GM18508 (cell line): ENCODE results near the gene GDF2.

ENCODE experiments used
- ATAC-seq: cut with Tn5 transposase; IDR thresholded peaks from one replicate; pipeline ENCODE4 v1.9.1; 2021; ENCODE audit warnings: moderate number of reproducible peaks; ENCODE audit not compliant: insufficient read depth, unreplicated experiment

The GDF2 gene

GRCh38 chr10:47290338-47290737, 31.9 kb upstream of the GDF2 start:
- no peak for ATAC-seq

- ATAC-seq = no peak
Observed at GRCh38 chr10:47291682-47292081, 30.6 kb upstream of the GDF2 start.

- ATAC-seq = no peak
Observed at GRCh38 chr10:47294057-47294456, 28.2 kb upstream of the GDF2 start.

GRCh38 chr10:47294501-47294900, 27.8 kb upstream of the GDF2 start:
- no peak for ATAC-seq

GRCh38 chr10:47295411-47295810, 26.8 kb upstream of the GDF2 start:
- no peak for ATAC-seq

GRCh38 chr10:47296156-47296894, 25.9 kb upstream of the GDF2 start:
- ATAC-seq = no peak

- ATAC-seq = no peak
Observed at GRCh38 chr10:47296941-47297340, 25.3 kb upstream of the GDF2 start.

GRCh38 chr10:47297866-47298540, 24.3 kb upstream of the GDF2 start:
- no peak for ATAC-seq

GRCh38 chr10:47298715-47299114, 23.5 kb upstream of the GDF2 start:
- ATAC-seq = no peak

GRCh38 chr10:47299611-47300428, 22.4 kb upstream of the GDF2 start, which contains the start of gene GDF10:
TSS of gene GDF10 (plus strand) at chr10:47300197. CDS start at chr10:47300652, 455 bp downstream.
- no peak for ATAC-seq

- ATAC-seq = no peak
Observed at GRCh38 chr10:47300429-47300931, 21.8 kb upstream of the GDF2 start.

- ATAC-seq = no peak
Observed at GRCh38 chr10:47301833-47302232, 20.4 kb upstream of the GDF2 start.

- no peak for ATAC-seq
Observed at GRCh38 chr10:47303105-47303504, 19.1 kb upstream of the GDF2 start.

GRCh38 chr10:47303866-47304265, 18.4 kb upstream of the GDF2 start:
- no peak for ATAC-seq

- no peak for ATAC-seq
Observed at GRCh38 chr10:47305566-47305965, 16.7 kb upstream of the GDF2 start.

- no peak for ATAC-seq
Observed at GRCh38 chr10:47306387-47307210, 15.7 kb upstream of the GDF2 start.

GRCh38 chr10:47307381-47307780, 14.9 kb upstream of the GDF2 start:
- no peak for ATAC-seq

- ATAC-seq = no peak
Observed at GRCh38 chr10:47308775-47309174, 13.5 kb upstream of the GDF2 start.

GRCh38 chr10:47309408-47310089, 12.7 kb upstream of the GDF2 start:
- no peak for ATAC-seq
